HG03342 (cell line): ENCODE results near the gene PSMG1.
"Not testable (repeated sequence)": the region's sequence is repeated elsewhere in the genome, so short reads cannot be mapped to it uniquely, and the experiment has no call there.

ENCODE experiments used
- ATAC-seq: cut with Tn5 transposase; IDR thresholded peaks from one replicate; pipeline ENCODE4 v1.9.1; 2021; ENCODE audit warnings: mild to moderate bottlenecking, moderate library complexity; ENCODE audit not compliant: unreplicated experiment

The PSMG1 gene

GRCh38 chr21:39159342-39160063, 23.7 kb downstream of the PSMG1 start:
- no peak for ATAC-seq

- not testable (repeated sequence) for ATAC-seq
Measured at GRCh38 chr21:39157241-39157640, 26.0 kb downstream of the PSMG1 start.

DNA sequence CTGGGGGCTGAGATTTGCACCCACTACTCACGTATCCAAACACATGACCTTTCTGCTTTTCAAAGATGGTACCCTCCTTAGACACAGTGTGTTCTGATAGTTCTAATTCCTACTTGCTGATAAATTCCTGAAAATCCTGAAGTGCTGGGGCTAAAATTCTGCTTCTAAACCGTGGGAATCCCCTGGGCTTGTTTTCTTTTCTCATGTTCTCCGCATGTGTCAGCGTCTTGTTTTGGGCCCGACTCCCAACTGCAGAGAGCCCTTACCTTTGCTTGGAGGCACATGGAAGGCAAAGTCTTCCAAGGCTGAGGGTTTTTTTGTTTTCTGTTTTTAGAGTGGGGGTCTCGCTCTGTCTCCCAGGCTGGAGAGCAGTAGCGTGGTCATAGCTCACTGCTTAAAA, 27.2 kb downstream of the PSMG1 start:
- ATAC-seq = no peak

DNA sequence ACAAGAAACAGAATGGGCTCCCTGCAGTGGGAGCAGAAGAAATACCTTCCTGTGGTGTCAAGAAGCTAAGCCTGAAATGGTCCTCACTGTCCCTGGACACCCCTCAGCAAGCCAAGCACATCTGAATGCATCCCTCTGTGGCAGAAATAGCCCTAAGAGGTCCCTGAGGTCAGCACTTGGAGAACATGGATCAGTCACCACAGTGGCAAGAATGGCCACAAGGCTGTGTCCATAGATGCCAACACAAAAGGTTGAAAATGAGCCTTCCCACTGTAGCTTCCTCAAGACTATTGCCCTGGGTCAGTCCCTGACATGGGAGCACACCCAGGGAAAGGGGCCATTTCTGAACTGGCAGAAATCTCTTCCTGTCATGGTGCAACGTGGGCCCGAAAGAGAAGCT, 27.7 kb downstream of the PSMG1 start:
- no peak for ATAC-seq

- ATAC-seq = no peak
Measured at GRCh38 chr21:39153842-39154241, 29.4 kb downstream of the PSMG1 start.

DNA sequence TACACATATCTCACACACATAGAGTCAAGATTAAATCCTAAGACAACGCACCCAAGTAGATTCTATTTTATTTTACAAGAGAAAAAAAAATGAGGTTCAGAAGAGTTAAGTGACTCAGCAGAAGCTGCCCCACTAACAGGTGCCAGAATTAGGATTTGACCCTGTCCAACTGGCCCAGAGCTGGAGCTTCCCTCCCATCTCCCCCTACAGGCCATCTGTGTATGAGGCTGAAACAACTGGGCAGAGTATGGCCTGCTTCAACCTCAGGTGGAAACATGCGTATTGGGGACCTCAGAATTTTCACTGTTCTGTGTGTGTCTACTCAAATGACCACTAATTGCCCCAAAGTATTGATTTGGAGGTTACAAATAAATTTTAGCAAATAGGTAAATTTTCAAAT, 29.9 kb downstream of the PSMG1 start:
- ATAC-seq = no peak

DNA sequence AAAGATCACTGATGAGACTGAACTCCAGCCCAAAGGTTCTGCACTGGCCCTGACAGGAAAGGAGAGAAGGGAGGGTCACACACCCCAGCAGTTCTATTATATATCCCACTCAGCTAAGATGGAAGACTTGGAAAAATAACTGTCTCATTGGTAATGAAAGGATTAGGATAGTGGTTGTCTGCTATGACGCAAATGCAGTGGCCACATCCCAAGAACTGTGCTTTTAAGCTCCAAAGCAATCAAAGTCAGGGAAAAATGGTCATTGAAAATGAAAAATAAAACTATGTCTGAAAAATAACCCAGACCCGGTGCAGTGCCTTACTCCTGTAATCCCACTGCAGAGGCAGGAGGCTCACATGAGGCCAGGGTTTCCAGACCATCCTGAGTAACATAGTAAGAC, 31.0 kb downstream of the PSMG1 start:
- ATAC-seq = no peak

DNA sequence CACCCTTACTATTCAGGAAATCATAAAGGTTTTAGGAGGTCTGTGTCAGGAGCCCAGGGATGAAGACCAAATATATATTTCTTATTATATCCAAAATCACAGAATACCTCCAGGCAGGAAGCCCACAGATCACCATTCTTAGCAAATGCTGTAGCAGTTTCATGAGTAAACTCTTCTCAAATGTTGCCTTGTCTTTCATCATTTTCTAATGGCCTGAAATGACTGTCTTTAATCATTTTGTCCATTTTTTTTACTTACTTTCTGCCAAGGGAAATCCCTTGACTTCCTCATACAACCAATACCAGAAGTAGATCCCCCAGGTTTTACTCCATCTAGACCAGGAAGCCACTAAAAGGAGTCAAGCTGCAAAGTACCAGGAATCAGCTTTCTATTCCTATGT, 32.4 kb downstream of the PSMG1 start:
- ATAC-seq = no peak

DNA sequence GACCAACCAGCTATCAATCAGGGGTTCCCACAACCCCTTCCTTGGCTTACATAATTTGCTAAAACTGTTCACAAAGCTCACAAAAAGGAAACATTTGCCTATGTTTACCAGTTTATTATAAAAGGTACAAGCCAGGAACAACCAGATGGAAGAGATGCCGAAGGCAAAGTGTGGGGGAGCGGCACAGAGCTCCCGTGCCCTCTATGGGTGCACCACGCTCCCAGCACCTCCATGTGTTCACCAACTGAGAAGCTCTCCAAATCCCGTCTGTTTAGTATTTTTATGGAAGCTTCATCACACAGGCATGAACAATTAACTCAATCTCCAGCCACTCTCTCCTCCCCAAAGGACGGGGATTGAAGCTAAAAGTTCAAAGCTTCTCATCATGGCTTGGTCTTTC, 32.9 kb downstream of the PSMG1 start:
- ATAC-seq = no peak

DNA sequence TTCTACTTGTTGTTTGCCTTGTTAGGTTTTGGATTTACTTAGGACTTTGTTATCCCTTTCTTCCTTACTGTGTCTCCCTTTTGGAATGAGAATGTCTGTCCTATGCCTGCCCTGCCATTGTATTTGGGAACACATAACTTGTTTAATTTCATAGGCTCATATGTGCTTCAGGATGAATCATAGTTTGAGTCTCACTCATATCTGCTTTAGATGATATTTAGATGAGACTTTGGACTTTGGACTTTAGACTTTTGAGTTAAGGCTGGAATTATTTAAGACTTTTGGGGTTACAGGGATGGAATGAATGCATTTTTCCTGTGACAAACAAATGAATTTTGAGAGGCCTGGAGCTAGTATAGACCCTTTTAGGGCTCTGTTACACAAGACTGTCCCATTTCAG, 33.4 kb downstream of the PSMG1 start:
- ATAC-seq = no peak

DNA sequence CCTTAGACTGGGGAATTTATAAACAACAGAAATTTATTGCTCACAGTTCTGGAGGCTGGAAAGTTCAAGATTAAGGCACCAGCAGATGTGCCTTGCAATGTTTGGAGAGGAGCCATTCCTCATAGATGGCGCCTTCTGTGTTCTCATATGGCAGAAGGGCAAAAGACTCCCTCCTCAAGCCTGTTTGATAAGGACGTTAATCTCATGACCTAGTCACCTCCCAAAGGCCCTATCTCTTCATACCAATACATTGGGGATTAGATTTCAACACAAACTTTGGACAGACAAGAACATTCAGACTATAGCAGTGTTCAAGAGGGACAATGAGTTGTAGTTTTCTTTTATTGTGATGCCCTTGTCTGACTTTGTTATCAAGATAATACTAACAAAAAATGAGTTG, 34.3 kb downstream of the PSMG1 start:
- ATAC-seq = no peak

GRCh38 chr21:39144191-39144590, 39.1 kb downstream of the PSMG1 start:
- no peak for ATAC-seq

- ATAC-seq = no peak
Measured at GRCh38 chr21:39142972-39143371, 40.3 kb downstream of the PSMG1 start.

DNA sequence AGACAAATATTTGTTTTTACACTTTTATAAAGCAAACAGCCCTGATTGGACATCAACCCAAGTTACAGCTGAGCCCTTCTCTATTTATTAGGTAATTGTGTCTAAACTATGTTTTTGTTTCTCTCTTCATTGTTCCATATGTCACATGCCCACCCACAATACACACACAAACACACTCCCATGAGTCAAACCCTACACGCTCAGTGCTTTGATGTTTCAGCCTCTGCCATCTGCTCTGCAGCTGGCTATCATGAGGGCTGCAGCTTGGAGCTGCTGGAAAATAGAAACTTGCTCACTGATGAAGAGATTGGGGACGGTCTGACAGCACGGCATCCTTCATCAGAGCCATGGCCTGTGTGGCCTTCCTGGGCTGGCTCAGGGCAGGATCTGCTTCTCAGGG, 41.7 kb downstream of the PSMG1 start:
- no peak for ATAC-seq

GRCh38 chr21:39137248-39138178, 45.7 kb downstream of the PSMG1 start:
- no peak for ATAC-seq

DNA sequence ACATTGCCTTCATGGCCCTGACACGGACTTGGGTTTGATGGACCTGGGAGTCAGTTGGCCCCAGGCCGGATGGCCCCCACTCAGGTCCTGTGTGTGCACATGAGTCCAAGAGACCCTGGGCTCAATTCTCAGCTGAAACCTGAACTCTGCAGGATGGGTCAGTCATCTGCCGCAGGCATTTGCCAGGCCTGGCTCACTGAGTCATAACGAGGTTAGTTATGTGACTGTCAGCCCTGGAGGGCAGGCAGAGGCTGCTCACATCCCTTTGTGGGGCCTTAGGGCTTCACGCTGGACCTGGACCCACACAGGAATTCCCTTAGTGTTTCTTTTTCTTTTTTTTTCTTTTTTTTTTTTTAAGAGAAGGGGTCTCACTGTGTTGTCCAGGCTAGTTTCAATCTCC, 46.5 kb downstream of the PSMG1 start:
- ATAC-seq = no peak

DNA sequence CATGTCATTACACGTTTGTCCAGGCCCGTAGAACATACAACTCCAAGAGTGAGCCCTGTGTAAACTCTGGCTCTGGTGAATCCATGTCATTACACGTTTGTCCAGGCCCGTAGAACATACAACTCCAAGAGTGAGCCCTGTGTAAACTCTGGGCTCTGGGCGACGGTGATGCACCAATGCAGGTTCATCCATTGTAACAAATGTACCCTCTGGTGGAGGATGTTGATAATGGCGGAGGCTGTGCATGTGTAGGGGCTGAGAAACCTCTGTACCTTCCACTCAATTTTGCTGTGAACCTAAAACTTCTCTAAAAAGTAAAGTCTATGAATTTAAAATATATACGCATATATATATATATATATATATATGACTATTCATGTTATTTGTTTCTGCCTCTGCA, 47.1 kb downstream of the PSMG1 start:
- ATAC-seq = not testable (repeated sequence)

- no peak for ATAC-seq
Measured at GRCh38 chr21:39134288-39134810, 48.9 kb downstream of the PSMG1 start.

GRCh38 chr21:39132248-39132647, 51.0 kb downstream of the PSMG1 start:
- ATAC-seq = no peak

- no peak for ATAC-seq
Measured at GRCh38 chr21:39131791-39132190, 51.5 kb downstream of the PSMG1 start.

DNA sequence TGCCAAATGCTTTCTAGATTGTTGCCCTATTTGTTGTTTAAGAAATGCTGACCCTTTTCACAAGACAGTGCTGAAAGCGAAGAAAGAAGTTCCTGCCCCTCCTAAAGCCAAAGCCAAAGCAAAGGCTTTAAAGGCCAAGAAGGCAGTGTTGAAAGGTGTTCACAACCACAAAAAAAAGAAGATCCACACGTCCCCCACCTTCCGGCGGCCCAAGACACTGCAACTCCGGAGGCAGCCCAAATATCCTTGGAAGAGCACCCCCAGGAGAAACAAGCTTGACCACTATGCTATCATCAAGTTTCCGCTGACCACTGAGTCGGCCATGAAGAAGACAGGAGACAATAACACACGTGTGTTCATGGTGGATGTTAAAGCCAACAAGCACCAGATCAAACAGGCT, 55.7 kb downstream of the PSMG1 start:
- ATAC-seq = no peak

DNA sequence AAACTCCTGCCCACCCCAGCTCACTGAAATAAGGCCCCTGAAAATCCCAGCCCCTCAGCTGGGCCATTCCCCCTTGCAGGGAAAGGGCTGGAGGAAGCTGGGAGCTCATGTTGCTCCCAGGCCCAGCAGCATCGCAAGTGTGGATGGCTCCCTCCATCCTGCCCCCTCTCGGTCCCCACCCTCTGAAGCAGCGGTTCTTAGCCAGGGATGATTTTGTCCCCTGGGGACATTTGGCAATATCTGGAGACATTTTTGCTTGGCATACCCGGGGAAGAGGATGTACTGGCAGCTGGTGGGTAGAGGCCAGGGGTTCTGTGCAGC, 56.8 kb downstream of the PSMG1 start:
- no peak for ATAC-seq
